ENCODE results near the gene TRUB2.

GRCh38 chr9:128271112-128271511 is 51.1 kb downstream of the TRUB2 start:
- TF ChIP-seq EZH2 (IDR thresholded peaks at IDR 0.05; ENCODE audit: low read length) = no peak
- TF ChIP-seq, protein P1, sequence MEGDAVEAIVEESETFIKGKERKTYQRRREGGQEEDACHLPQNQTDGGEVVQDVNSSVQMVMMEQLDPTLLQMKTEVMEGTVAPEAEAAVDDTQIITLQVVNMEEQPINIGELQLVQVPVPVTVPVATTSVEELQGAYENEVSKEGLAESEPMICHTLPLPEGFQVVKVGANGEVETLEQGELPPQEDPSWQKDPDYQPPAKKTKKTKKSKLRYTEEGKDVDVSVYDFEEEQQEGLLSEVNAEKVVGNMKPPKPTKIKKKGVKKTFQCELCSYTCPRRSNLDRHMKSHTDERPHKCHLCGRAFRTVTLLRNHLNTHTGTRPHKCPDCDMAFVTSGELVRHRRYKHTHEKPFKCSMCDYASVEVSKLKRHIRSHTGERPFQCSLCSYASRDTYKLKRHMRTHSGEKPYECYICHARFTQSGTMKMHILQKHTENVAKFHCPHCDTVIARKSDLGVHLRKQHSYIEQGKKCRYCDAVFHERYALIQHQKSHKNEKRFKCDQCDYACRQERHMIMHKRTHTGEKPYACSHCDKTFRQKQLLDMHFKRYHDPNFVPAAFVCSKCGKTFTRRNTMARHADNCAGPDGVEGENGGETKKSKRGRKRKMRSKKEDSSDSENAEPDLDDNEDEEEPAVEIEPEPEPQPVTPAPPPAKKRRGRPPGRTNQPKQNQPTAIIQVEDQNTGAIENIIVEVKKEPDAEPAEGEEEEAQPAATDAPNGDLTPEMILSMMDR (optimal IDR thresholded peaks at IDR 0.05 in 1 of 3, IDR thresholded peaks at IDR 0.05 in 1 of 3, conservative IDR thresholded peaks at IDR 0.05 in 1 of 3; ENCODE audit: extremely low read depth in 1 of 3, insufficient read depth in 2 of 3, low read length in 3 of 3) = no peak

Data from keratinocyte (primary cell).